ENCODE results near the gene PITPNM2.

DNA sequence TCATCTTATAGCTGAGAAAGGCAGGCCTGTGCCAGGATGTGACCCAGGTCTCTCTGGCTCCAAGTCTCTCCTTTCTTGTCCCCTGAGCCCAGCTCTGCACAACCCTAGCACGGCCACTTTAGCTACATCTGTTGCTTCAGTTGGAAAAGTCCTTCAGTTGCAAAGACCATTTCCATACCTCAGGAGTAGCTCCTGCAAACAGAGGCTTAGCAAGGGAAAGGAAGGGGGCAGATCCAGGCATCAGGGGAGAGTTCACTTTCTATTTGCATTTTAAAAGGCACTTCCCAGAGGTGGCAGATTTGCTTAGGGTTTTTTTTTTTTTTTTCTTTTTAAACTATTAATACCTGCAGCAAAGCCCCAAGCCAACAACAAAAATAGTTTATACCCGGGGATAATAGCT is 3.0 kb upstream of the PITPNM2 start:
- TF ChIP-seq, protein P1, sequence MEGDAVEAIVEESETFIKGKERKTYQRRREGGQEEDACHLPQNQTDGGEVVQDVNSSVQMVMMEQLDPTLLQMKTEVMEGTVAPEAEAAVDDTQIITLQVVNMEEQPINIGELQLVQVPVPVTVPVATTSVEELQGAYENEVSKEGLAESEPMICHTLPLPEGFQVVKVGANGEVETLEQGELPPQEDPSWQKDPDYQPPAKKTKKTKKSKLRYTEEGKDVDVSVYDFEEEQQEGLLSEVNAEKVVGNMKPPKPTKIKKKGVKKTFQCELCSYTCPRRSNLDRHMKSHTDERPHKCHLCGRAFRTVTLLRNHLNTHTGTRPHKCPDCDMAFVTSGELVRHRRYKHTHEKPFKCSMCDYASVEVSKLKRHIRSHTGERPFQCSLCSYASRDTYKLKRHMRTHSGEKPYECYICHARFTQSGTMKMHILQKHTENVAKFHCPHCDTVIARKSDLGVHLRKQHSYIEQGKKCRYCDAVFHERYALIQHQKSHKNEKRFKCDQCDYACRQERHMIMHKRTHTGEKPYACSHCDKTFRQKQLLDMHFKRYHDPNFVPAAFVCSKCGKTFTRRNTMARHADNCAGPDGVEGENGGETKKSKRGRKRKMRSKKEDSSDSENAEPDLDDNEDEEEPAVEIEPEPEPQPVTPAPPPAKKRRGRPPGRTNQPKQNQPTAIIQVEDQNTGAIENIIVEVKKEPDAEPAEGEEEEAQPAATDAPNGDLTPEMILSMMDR (IDR thresholded peaks at IDR 0.05; ENCODE audit: low read length): no peak
- no peak for TF ChIP-seq EZH2 (IDR thresholded peaks at IDR 0.05; ENCODE audit: borderline replicate concordance, low read length)
